Measurements from ENCODE around the gene PTPRK. TPM values are rescaled to one million over a fixed set of nuclear protein-coding genes. Genes with fewer than 3 reads are reported as not detected.

PTPRK gene
- total and polyA plus RNA-seq, 10 of the 15 experiments (the other 5 are each of a cell fraction or from before 2014, with no cell fraction given), result 0.23 to 1.9 (median 0.55) TPM

DNA sequence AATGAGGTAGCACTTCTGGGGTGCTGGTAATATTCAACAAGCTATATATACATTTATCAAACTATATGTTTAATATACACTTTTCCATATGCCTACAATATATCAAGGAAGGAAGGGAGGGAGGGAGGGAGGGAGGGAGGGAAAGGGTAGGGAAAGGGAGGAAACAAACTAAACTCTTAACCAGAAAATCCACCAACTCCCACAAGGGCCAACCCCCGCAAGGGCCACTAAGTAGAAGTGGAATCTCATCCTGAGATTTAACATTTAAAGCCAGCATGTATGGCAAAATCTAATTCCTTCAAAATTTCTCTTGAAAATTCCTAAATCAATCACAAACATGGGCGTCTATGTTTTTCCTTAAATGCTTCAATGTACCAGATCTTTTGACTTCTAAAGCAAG is 320.9 kb downstream of the PTPRK start (continued):
- TF ChIP-seq, protein P1, sequence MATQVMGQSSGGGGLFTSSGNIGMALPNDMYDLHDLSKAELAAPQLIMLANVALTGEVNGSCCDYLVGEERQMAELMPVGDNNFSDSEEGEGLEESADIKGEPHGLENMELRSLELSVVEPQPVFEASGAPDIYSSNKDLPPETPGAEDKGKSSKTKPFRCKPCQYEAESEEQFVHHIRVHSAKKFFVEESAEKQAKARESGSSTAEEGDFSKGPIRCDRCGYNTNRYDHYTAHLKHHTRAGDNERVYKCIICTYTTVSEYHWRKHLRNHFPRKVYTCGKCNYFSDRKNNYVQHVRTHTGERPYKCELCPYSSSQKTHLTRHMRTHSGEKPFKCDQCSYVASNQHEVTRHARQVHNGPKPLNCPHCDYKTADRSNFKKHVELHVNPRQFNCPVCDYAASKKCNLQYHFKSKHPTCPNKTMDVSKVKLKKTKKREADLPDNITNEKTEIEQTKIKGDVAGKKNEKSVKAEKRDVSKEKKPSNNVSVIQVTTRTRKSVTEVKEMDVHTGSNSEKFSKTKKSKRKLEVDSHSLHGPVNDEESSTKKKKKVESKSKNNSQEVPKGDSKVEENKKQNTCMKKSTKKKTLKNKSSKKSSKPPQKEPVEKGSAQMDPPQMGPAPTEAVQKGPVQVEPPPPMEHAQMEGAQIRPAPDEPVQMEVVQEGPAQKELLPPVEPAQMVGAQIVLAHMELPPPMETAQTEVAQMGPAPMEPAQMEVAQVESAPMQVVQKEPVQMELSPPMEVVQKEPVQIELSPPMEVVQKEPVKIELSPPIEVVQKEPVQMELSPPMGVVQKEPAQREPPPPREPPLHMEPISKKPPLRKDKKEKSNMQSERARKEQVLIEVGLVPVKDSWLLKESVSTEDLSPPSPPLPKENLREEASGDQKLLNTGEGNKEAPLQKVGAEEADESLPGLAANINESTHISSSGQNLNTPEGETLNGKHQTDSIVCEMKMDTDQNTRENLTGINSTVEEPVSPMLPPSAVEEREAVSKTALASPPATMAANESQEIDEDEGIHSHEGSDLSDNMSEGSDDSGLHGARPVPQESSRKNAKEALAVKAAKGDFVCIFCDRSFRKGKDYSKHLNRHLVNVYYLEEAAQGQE (IDR thresholded peaks at IDR 0.05; ENCODE audit: low read depth, low read length), result no peak
- TF ChIP-seq, protein P2, sequence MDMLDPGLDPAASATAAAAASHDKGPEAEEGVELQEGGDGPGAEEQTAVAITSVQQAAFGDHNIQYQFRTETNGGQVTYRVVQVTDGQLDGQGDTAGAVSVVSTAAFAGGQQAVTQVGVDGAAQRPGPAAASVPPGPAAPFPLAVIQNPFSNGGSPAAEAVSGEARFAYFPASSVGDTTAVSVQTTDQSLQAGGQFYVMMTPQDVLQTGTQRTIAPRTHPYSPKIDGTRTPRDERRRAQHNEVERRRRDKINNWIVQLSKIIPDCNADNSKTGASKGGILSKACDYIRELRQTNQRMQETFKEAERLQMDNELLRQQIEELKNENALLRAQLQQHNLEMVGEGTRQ (IDR thresholded peaks at IDR 0.05; ENCODE audit: borderline replicate concordance, low read depth, low read length), result no peak
- TF ChIP-seq SPI1 (IDR thresholded peaks at IDR 0.05; ENCODE audit: borderline replicate concordance, insufficient read depth, low read depth, low read length) (no peak), JUNB (IDR thresholded peaks at IDR 0.05) (no peak), SREBF2 (IDR thresholded peaks at IDR 0.05; ENCODE audit: low read length) (no peak), TARDBP (IDR thresholded peaks at IDR 0.05; ENCODE audit: borderline replicate concordance) (no peak), SUZ12 (IDR thresholded peaks at IDR 0.05; ENCODE audit: unreplicated experiment) (no peak), RUNX3 (IDR thresholded peaks at IDR 0.05; ENCODE audit: low read length) (no peak), CHD4 (IDR thresholded peaks at IDR 0.05) (no peak)

DNA sequence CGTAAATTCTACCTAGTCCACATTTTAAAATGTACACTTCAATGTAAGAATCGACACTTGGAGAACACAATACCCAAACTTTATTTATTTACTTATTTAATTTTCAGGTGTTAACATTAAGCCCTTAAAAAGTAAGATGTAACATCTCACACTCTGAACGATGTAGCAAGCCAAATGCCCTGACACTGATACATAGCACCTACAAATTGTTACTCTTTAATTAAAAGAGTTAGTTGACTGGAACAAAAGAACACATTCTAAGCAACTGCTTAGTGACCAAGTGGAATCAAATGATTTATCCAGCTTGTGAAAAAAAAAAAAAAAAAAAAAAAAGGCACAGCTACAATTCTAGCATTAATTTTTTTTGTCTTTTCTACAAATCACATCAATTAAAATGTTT is 327.4 kb downstream of the PTPRK start:
- ChIA-PET CTCF (no interaction called here), POLR2A (no interaction called here), SMC1A (ENCODE audit: uncharacterized antibody, unreplicated experiment) (no interaction called here), RAD21 (ENCODE audit: unreplicated experiment) (no interaction called here)
- intact Hi-C loops (cut with micrococcal nuclease; ENCODE audit: unreplicated experiment), result no loop called here
- TF ChIP-seq CBX3 (IDR thresholded peaks at IDR 0.05; ENCODE audit: borderline replicate concordance, low read depth) (no peak), ZNF384 (IDR thresholded peaks at IDR 0.05; ENCODE audit: borderline replicate concordance, low read depth, low read length) (no peak), HDGF (IDR thresholded peaks at IDR 0.05) (no peak), CBFB (IDR thresholded peaks at IDR 0.05; ENCODE audit: low read depth) (no peak), ELK1 (IDR thresholded peaks at IDR 0.05; ENCODE audit: low read depth, low read length) (no peak), SREBF2 (IDR thresholded peaks at IDR 0.05; ENCODE audit: low read length) (no peak), TCF12 (IDR thresholded peaks at IDR 0.05; ENCODE audit: low read depth, low read length) (no peak), SUPT20H (IDR thresholded peaks at IDR 0.05; ENCODE audit: borderline replicate concordance, control insufficient read depth, low read depth, low read length) (no peak), TBL1XR1 (IDR thresholded peaks at IDR 0.05; ENCODE audit: low read depth, low read length) (no peak)
- no peak for ATAC-seq
- H3K27me3 ChIP-seq (replicated peaks in 1 of 2; ENCODE audit: control insufficient read depth in 2 of 2, insufficient read depth in 2 of 2, low read length in 1 of 2), result no peaks in the 10 kb centered on the region
- no peak for DNase-seq (ENCODE audit: low read depth, low spot score)
- BruUV-seq (replicated peaks), result no TSS peak
- H3K9ac ChIP-seq (ENCODE audit: control insufficient read depth, insufficient read depth, low read length), result no peak overlapping the region
- H3K4me3 ChIP-seq, result no peak overlapping the region
- no peaks in the 10 kb centered on the region for H3K4me1 ChIP-seq (ENCODE audit: control insufficient read depth, insufficient read depth, low read length)
- H3K4me2 ChIP-seq (ENCODE audit: control insufficient read depth, insufficient read depth), result no peak overlapping the region
- 13% methylated on average over 3 of the region's 3 CpGs for WGBS (ENCODE audit: insufficient coverage, insufficient replicate concordance, low lambda C conversion rate, missing lambda C conversion rate)
- H3K36me3 ChIP-seq (ENCODE audit: control insufficient read depth in 2 of 2, insufficient read depth in 2 of 2, low read length in 1 of 2), result no peaks in the 10 kb centered on the region
- H3K9me3 ChIP-seq (replicated peaks; ENCODE audit: control insufficient read depth, insufficient read depth, low read length), result no peaks in the 10 kb centered on the region
- H2AFZ ChIP-seq (ENCODE audit: control insufficient read depth, low read depth, low read length), result no peak overlapping the region
- FAIRE-seq, result no peak
- no peaks in the 10 kb centered on the region for H4K20me1 ChIP-seq (ENCODE audit: control insufficient read depth, insufficient read depth)
- in situ Hi-C loops (cut with MboI), result no loop called here
- H3K27ac ChIP-seq (ENCODE audit: control insufficient read depth, insufficient read depth), result no peak overlapping the region
- no peaks in the 10 kb centered on the region for H3K79me2 ChIP-seq (ENCODE audit: control insufficient read depth, insufficient read depth, low read length)

All from GM12878 (cell line).